H54 (cell line): ENCODE measurements around the gene GRPEL1.
"Not testable (repeated sequence)": the region's sequence is repeated elsewhere in the genome, so short reads cannot be mapped to it uniquely, and the experiment has no call there.

Experiments
- DNase-seq: peaks from one replicate; pipeline ENCODE4 v3.0.0; 2011; ENCODE audit warnings: low spot score, mixed read lengths; ENCODE audit not compliant: insufficient read length
- FAIRE-seq: peaks from 3 replicates; lab custom pipeline; 2011; peaks lifted over from hg19 to GRCh38; lab: Jason Lieb, UNC
- POLR2A ChIP-seq: IDR thresholded peaks from 2 replicates; pipeline ENCODE4 v1.6.1; 2011; ENCODE audit warnings: low read depth, mild to moderate bottlenecking, low read length

The GRPEL1 gene

DNA sequence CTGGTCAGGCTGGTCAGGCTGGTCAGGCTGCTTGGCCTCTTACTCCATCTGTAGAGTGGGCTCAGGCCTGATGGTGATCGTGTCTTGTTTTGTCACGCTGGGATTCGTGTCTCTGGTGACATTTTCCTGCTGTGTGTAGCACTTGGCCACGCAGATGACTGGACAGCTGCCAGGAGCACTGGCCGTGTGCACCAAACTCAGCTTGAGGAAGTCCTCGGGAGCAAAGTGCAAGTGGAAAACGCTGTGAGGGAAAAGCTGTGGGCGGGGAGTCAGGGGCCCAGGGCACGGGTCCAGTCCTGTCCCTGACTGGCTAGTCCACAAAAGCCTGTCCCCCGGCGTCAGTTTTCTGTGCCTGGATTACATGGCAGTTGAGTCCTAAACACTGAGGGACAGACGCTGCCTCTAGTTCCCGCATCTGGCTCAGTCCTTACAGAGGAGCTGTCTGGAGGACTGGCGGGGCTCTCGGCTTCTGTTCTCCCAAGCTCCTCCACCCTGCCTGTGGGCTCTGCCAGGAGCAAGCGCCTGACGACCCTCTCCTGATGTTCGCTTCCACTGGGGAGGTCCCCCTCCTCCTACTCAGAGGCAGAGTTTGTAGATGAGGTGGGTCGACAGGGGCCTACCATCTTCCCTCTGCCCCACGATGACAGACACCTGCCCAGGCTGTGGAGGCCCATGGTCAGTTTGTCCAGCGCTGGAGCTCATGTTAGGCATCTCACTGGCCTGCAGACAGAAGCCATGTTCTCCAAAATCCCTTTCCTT, 35.9 kb upstream of the GRPEL1 start:
- FAIRE-seq = no peak
- TF ChIP-seq POLR2A = no peak; the same call in 1 of the 2 replicates
- no peak for DNase-seq

DNA sequence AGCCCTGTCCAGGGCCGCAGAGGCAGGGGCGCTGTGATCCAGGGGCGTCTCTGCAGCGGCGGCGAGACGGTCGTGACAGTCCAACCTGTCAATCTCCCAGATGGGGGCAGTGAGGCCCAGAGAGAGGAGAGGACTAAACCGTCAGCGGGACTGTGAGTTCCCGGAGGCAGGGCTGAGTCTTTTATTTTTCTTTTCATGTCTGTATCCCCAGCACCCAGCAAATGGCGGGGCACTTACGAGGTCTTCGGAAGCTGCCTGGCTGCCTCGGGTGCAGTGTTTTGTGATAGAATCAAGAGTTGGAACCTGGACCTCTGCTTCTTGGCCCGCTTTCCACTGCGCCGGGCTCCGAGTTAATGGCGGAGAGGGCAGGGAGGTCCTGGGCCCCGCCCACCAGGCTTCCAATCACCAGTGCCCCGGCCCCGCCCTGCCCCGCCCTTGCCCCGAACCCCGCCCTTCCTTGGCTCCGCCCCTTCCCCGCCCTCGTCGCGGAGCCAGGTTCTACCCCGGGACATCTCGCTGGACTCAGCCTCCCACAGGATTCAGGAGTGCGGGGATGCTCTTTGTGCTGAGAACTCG, 35.3 kb upstream of the GRPEL1 start:
- TF ChIP-seq POLR2A = peak; percentile 49; the same call in 1 of the 2 replicates
- no peak for FAIRE-seq
- DNase-seq = peak; percentile 82

DNA sequence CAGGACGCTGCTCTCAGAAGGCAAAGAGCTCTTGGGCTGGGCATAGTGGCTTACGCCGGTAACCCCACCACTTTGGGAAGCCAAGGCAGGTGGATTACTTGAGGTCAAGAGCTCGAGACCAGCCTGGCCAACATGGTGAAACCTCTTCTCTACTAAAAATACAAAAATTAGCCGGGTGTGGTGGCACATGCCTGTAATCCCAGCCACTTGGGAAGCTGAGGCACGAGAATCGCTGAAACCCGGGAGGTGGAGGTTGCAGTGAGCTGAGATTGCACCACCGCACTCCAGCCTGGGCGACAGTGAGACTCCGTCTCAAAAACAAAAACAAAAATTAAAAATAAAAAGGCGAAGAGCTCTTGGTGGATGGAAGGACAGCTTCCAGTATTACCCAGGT, 34.6 kb upstream of the GRPEL1 start:
- DNase-seq, FAIRE-seq: not testable (repeated sequence)

DNA sequence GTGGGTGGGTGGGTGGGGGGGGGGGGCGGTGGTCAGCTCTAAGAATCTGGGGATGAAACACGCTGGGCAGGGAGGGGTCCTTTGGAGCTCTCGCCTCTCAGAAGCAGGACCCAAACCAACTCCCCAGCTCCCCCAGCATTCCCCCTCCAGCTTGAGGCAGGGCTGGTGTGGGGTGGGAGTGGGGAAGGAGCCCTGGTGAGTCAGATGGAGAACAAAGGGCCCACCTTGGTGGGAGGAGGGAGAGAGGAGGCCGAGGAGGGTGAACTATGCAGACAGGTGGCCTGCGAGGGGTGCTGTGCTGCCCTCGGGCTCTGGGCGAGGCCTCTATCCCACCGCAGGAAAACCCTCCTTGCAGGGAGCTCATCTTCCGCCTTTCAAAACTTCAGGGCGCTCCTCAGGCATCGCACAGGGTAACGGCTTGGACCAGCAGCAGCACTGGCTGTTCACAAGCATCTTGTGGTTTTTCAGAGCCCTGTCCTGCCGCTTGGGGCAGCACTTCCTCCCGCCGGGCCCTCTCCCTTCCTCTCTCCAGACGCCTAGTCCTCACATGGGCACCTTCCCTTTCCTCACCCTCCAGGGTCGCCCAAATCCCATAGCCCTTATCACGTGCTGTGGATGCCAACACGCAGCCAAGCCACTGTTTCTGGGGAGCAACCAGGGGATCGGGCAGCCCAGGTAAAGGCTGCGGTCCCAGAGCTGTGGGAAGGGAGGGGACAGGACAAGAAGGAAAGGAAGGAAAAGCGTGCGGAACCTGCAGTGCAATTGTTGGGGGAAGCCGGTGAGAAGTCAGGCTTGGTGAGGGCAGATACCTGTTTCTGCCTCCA, 34.0 kb upstream of the GRPEL1 start:
- TF ChIP-seq POLR2A = no peak
- peak; percentile 67 for DNase-seq
- FAIRE-seq = no peak

DNA sequence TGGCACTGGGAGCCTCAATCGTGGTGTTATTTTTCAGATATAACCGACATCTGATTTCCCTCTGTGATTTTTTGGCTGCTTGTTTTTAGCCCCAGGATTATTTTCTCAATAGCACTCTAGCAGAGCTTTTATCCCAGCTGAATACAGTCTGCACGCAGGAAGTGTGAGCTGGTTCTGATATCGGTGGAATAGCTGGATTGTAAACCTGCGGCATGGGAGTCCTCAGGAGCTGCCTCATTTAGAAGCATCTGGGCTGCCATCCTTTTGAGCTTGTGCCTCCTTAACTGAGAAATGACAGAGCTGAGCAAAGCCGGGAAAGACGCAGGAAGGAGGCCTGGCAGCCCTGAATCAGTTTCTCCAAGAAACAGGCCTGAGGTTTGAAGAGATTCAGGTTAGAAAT, 28.4 kb upstream of the GRPEL1 start:
- TF ChIP-seq POLR2A = no peak
- DNase-seq = no peak
- FAIRE-seq = no peak

DNA sequence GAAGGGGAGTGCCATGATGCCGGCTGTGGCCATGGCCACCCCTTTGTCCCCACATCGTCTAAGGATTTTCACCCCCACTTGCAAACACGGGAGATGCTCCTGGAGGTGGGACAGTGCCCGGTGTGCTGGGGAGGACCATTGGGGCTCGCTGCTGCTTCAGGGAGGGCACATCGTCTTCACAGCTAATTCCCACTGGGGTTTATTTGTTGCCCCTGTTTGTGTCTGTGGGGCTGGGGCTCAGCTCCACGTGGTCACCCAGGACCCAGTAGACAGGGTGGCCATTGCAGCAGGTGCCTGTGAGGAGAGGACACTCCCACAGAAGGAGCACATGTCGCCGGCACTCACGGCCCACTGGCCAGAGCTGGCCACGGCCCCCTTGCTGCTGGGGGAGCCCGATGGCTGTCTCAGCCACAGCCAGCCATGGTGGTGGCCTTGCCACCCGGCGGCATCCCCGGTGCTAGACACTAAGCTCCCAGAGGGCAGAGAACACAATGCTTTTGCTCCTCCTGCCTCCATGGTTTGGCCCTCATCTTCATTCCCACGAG, 27.8 kb upstream of the GRPEL1 start:
- TF ChIP-seq POLR2A = no peak
- FAIRE-seq (no peak), DNase-seq (no peak)

DNA sequence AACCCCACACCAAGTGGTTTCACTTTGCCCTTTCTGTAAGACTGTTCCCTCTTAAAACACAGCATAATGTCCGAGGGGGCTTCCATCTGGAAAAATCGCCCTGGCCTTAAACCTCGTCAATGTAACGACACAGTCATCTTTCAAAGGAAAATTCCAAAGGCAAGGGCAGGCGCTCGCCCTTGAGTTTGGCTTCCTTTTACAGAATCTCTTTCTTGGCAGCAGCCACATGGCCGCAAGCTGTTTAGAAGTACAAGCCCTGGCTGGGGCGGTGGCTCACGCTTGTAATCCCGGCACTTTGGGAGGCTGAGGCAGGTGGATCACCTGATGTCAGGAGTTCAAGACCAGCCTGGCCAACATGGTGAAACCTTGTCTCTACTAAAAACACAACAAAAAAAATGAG, 27.1 kb upstream of the GRPEL1 start:
- no peak for FAIRE-seq
- no peak for DNase-seq
- TF ChIP-seq POLR2A = no peak

DNA sequence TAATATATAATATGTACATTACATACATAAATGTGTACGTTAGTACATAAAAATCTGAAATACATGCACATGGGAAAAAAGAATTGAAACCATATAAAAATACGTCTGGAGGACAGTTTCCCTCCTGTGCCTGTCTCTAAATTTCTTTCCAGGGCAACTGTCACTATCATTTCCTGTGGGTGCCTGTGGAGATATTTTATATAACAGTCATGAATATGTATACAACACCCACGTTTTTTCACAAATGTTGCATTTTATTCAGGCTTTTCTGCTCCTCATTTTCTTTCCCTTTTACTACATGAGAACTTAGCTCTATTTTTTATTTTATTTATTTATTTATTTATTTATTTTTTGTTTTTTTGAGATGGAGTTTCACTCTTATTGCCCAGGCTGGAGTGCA, 24.2 kb upstream of the GRPEL1 start:
- FAIRE-seq = no peak
- no peak for DNase-seq
- TF ChIP-seq POLR2A = no peak

DNA sequence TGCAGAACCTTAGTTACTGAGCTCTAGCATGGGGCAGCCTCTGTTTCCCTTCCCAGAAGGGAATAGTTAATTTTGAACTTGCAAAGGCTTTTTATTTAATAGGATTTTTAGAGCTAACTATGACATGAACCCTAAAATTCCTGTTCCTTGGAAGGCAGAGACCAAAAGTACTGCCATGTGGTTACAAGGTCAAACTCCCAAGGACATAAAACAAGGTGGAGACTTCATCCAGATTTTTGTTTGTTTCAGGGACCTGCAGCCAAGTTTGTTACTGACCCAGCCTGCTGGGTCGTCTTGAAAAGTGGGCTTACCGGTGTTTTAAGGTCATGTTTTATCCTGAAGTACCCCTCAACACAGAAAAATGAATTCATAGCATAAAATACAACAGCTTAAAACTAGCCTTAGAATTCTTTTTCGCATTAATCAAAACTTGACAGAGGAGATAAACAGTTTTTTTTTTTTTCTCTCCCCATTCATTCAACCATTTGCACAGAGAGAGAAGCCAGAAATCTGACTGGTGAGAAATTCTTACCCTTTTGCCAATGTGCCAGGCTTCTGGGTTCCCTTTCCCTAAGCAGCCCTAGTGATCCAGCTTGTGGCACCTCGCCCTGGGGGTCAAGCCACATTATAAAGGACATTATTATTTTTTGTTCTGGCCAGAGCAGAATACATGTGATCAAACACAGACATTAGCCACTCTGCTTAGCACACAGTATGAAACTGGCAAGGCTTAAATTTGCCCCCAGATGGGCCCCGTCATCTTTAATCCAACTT, 21.5 kb upstream of the GRPEL1 start:
- no peak for FAIRE-seq
- DNase-seq = no peak
- no peak for TF ChIP-seq POLR2A

DNA sequence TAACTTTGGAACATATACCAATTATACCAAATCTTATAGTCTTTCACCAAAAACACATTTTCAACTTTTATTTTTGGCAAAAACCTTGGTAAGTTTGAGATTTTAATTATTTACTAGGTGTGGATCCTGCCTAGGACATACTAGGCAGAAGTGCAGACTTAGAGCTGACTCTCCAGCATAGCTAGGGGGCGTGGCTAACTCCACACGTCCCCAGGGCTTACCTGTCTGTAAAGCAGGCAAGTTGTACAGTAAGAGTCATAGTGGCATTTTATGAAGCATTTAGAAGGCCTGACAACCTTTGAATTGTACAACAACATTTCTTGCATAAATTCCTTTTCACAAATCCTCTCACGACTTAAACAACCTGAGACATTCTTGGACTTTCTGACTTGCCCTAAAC, 19.2 kb upstream of the GRPEL1 start:
- DNase-seq = no peak
- FAIRE-seq = no peak
- no peak for TF ChIP-seq POLR2A

DNA sequence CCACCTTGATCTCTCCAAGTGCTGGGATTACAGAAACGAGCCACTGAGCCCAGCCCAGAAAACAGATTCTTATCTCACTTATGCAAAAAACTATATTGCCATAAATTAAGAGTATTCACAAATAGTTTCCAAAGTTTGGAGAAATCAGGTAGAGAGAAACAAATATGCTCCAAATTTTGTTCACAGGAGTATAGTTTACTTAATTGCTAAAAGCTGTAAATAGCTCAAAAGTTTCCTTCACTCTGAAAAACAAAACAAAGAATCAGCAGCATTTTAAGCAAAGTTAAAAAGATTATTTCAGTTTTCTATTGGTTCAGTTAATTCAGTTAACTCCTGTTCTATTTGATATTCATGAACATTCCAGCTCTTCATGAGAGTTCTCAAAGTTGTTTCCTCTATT, 18.5 kb upstream of the GRPEL1 start:
- no peak for DNase-seq
- FAIRE-seq = no peak
- TF ChIP-seq POLR2A = no peak

DNA sequence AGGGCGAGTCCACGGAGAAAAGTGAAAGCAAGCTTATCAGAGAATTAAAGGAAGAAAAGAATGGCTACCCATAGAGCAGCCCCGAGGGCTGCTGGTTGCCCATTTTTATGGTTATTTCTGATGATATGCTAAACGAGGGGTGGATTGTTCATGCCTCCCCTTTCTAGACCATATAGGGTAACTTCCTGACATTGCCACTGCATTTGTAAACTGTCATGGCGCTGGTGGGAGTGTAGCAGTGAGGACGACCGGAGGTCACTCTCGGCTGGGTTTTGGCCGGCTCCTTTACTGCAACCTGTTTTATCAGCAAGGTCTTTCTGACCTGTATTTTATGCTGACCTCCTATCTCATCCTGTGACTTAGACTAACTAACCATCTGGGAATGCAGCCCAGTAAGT, 16.7 kb upstream of the GRPEL1 start:
- DNase-seq, FAIRE-seq: not testable (repeated sequence)
